Coronary artery (tissue), 2 donors: ENCODE measurements around the gene TBX18.

ENCODE experiments used
- DNase-seq: peaks from one replicate; pipeline ENCODE4 v3.0.0-alpha.2; 2017; ENCODE audit warnings: low spot score
- H3K27ac ChIP-seq, 2 donors: fragments of 200-600 bp; sonication (generic); one replicate each; pipeline ENCODE4 v1.5.1; 2016 to 2019
- H3K4me3 ChIP-seq: fragments of 200-600 bp; sonication (generic); 2 replicates; pipeline ENCODE4 v1.5.1; 2016; ENCODE audit warnings: mild to moderate bottlenecking, moderate library complexity
- TF ChIP-seq, protein P1 (sequence below): fragments of 200-600 bp; sonication (generic); IDR thresholded peaks from one replicate; pipeline ENCODE4 v1.5.1; 2019; ENCODE audit warnings: antibody characterized with exemption

The TBX18 gene

GRCh38 chr6:84681693-84682326 is 82.6 kb downstream of the TBX18 start:
- TF ChIP-seq, protein P1, sequence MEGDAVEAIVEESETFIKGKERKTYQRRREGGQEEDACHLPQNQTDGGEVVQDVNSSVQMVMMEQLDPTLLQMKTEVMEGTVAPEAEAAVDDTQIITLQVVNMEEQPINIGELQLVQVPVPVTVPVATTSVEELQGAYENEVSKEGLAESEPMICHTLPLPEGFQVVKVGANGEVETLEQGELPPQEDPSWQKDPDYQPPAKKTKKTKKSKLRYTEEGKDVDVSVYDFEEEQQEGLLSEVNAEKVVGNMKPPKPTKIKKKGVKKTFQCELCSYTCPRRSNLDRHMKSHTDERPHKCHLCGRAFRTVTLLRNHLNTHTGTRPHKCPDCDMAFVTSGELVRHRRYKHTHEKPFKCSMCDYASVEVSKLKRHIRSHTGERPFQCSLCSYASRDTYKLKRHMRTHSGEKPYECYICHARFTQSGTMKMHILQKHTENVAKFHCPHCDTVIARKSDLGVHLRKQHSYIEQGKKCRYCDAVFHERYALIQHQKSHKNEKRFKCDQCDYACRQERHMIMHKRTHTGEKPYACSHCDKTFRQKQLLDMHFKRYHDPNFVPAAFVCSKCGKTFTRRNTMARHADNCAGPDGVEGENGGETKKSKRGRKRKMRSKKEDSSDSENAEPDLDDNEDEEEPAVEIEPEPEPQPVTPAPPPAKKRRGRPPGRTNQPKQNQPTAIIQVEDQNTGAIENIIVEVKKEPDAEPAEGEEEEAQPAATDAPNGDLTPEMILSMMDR, result no peak
- no peak overlapping the region for H3K27ac ChIP-seq
- no peak overlapping the region for H3K4me3 ChIP-seq
- DNase-seq, result no peak

DNA sequence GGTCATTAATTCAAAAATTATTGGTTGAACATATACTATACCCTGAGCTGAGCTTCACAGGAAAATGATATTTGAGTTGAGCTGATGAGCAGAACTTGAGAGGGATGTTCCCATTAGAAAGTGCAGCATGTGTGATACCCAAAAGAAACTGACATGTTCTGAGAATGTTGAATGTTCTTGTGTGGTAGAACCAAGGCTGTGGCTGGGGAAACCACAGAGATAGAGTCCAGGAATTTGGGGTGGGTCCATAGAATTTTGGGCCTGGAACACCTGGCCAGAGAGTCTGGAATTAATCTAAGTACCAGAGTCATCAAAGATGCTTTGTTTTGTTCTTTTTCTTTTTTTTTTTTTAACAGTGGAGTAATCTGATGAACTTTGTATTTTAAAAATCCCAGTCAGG is 88.7 kb downstream of the TBX18 start:
- Histone ChIP-seq H3K27ac (no peak overlapping the region), H3K4me3 (no peak overlapping the region)
- TF ChIP-seq, protein P1, result no peak
- no peak for DNase-seq

DNA sequence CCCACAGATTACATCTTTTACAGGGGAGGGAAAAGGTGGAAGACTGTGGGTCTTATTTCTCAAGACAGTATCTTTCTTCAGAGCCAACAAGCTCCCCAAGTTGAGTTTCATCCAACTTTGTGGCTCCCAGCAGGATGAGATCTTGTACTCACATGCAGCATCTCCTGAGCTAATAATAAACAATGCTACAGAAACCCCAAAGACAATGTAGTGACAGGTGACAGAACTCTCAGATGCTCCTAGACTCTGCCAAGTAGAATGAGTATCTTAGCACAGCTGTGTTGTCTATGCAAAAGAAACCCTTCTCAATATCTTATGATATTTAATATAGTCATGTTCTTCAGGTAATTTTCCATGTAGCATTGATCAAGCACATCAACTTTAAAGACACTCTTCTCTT is 90.0 kb downstream of the TBX18 start:
- TF ChIP-seq, protein P1, result no peak
- no peak overlapping the region for H3K27ac ChIP-seq
- H3K4me3 ChIP-seq, result no peak overlapping the region
- DNase-seq, result no peak

DNA sequence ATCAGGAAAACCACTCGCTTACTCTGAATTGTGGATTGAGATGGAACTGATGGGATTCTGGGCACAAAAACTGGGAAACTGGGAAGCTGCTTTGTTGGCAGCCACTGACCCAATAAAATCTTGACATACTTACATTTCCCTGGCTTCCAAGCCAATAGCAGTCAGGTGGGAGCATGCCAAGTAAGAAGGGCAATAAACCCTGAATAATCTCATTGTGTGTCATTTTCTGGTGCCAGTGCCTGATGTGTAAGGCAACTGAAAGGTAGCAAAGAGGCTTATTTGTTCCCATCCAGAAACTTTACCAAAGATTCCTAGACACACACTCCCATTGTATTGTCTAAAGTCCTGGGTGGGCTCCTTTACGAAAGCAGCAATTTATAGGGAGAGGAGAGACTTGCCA is 93.2 kb downstream of the TBX18 start:
- Histone ChIP-seq H3K27ac (no peak overlapping the region), H3K4me3 (no peak overlapping the region)
- TF ChIP-seq, protein P1, result no peak
- DNase-seq, result no peak

GRCh38 chr6:84669945-84670344 is 94.5 kb downstream of the TBX18 start:
- no peak for DNase-seq
- Histone ChIP-seq H3K4me3 (no peak overlapping the region), H3K27ac (no peak overlapping the region)
- TF ChIP-seq, protein P1, result no peak

DNA sequence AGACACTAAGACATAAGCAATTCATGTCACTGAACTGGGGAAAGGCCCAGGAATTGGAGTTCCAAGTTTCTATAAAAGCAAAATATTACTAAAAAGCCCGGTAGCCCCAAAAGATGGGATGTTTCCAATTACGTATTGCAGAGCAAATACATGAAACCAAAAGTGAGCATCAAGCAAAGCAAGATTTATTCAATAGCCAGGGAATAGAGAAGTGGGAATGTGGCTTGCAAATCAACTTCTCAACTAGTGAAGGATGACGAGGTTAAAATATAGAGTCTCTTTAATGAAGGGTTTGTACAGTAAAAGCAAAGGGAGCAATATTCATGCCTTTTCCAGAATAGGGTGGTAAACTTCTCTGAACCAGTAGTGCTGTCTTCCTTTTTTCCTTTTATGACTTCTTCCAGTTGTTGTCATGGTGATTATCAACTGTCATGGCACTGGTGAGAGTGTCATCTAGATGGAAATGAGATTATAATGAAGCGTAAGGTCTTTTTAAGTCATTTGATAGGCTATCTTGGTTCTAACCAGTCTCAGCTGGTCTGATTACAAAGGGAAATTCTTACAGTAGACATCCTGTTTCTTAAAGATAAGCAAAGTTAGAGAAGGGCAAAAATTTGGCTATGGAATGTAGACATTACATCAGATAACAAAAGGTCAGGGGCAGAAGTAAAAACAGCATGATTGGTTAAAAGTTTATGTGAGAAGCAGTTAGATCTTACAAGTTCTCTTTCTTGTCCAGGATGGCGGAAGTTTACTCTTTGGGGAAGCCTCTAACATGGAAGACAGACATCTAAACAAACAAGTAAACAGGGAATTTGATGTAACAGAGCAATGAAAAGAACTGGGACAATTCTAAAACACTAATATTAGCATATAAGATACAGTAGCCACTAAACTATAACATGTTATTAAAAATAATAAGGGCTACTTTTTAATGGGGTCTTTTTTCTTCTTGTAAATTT is 96.9 kb downstream of the TBX18 start:
- DNase-seq, result no peak
- Histone ChIP-seq H3K4me3 (no peak overlapping the region), H3K27ac (no peak overlapping the region)
- TF ChIP-seq, protein P1, result no peak
